BLaER1 (cell line): ENCODE data around the gene IQGAP2.
A peak's percentile ranks its signal among the peaks of the same experiment; 100 is the strongest.
"Not testable (repeated sequence)": the region's sequence is repeated elsewhere in the genome, so short reads cannot be mapped to it uniquely, and the experiment has no call there.

Experiments used
- H3K27ac ChIP-seq: shearing (Covaris generic); formaldehyde crosslinking; 2 replicates; pipeline ENCODE4 v1.8.1; 2022
- H3K27me3 ChIP-seq: shearing (Covaris generic); formaldehyde crosslinking; 2 replicates; pipeline ENCODE4 v1.8.1; 2022
- H3K36me3 ChIP-seq: shearing (Covaris generic); formaldehyde crosslinking; 2 replicates; pipeline ENCODE4 v1.8.1; 2022
- H3K4me1 ChIP-seq: shearing (Covaris generic); formaldehyde crosslinking; 2 replicates; pipeline ENCODE4 v1.8.1; 2022
- H3K4me2 ChIP-seq: shearing (Covaris generic); formaldehyde crosslinking; 2 replicates; pipeline ENCODE4 v1.8.1; 2022
- H3K4me3 ChIP-seq: shearing (Covaris generic); formaldehyde crosslinking; 2 replicates; pipeline ENCODE4 v1.8.1; 2022
- H3K9ac ChIP-seq: shearing (Covaris generic); formaldehyde crosslinking; 2 replicates; pipeline ENCODE4 v1.8.1; 2022
- H3K9me3 ChIP-seq: shearing (Covaris generic); formaldehyde crosslinking; 2 replicates; pipeline ENCODE4 v1.8.1; 2022
- H4K20me1 ChIP-seq: shearing (Covaris generic); formaldehyde crosslinking; 2 replicates; pipeline ENCODE4 v1.8.1; 2022
- Cebpa-rat ChIP-seq: shearing (Covaris generic); IDR thresholded peaks from 2 replicates; pipeline ENCODE4 v1.8.1; 2022

Gene IQGAP2

DNA sequence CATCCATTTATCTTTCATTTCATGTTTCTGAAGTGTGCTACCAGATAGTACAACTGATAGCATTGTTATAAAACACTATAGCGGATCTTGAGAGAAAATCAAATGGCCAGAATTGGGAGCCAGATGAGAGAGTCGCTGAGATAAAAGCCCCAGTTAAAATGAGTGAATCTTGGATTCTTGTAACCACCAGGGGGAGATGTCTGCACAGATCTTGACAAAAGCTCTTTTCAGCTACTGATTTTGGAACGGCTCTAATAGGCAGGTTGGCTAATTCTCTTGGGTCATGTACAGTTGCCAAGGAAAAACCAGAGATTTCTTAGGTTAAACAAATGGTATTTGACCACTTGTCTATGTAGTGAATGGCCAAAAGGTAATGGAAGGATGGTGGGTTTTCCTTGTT lies 198.4 kb downstream of the IQGAP2 start:
- H3K4me3 ChIP-seq = no peak overlapping the region

DNA sequence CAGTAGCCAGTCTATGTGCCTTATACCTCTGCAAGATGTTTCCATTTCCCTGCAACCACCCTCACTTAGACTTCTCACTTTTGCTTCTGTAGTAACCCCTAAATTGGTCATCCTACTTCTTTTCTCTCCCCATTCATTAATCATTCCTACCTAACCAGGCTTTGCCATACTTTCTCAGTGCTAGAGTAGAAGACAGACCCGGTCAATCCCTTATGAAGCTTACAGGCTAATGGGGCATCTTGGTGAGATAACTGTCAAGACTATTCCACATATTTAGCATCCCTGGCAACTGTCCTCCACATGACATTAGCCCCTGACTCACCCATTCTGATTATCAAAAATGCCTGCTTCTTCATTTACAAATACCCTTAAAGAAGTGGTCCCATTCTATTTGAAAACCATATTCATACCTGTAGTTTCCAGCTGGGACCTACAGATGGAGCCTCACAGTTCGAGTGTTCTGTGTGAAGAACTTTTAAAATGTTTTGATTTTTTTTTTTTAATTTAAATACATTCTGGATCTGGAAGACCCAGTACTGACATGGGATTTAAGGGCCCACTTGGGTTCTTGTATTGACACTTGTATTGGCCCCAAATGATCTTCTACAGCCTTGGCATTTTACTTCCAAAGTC lies 199.1 kb downstream of the IQGAP2 start:
- no peak overlapping the region for H3K27ac ChIP-seq
- H3K27me3 ChIP-seq = no peaks in the 10 kb centered on the region
- no peaks in the 10 kb centered on the region for H4K20me1 ChIP-seq
- TF ChIP-seq Cebpa-rat = no peak
- no peaks in the 10 kb centered on the region for H3K9me3 ChIP-seq
- peaks cover 10% of the 10 kb centered on the region for H3K4me1 ChIP-seq
- H3K4me2 ChIP-seq = no peak overlapping the region
- H3K36me3 ChIP-seq = peaks cover 81% of the 10 kb centered on the region
- H3K4me3 ChIP-seq = no peak overlapping the region
- H3K9ac ChIP-seq = no peak overlapping the region

More for the DNA sequence above, 198.4 kb downstream of the IQGAP2 start:
- TF ChIP-seq Cebpa-rat = no peak
- Histone ChIP-seq H3K36me3 (peaks cover 82% of the 10 kb centered on the region), H3K4me2 (no peak overlapping the region), H3K9me3 (no peaks in the 10 kb centered on the region), H3K27me3 (no peaks in the 10 kb centered on the region), H3K4me1 (peaks cover 10% of the 10 kb centered on the region), H4K20me1 (no peaks in the 10 kb centered on the region), H3K9ac (no peak overlapping the region), H3K27ac (no peak overlapping the region)

DNA sequence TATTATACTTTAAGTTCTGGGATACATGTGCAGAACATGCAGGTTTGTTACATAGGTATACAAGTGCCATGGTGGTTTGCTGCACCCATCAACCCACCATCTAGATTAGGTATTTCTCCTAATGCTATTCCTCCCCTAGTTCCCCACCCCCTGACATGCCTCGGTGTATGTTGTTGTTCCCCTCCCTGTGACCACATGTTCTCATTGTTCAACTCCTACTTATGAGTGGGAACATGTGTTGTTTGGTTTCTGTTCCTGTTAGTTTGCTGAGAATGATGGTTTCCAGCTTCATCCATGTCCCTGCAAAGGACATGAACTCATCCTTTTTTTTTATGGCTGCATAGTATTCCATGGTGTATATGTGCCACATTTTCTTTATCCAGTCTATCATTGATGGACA lies 200.9 kb downstream of the IQGAP2 start:
- H3K4me1 ChIP-seq = peaks cover 18% of the 10 kb centered on the region
- H3K27ac ChIP-seq, H3K9me3 ChIP-seq, H3K4me2 ChIP-seq, H3K9ac ChIP-seq, H3K4me3 ChIP-seq, H4K20me1 ChIP-seq, H3K27me3 ChIP-seq: not testable (repeated sequence)
- peaks cover 78% of the 10 kb centered on the region for H3K36me3 ChIP-seq

DNA sequence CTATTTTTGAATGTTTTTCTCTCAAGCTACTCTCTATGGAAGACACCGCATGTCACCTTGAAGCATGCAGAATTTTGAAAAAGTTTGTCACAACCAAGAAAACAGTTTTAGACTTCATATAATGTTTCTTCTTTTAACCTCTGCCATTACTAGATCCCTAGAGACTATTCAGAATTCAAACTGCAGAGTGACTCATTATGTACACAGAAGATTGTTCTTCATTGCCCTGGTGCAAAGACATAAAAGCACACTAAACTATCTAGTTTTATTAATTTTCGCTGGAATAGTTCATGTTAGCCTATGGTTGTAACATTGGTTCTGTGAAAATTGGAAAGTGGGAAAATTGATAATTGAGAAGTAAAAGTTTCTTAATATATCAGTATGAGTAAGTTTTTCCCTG lies 201.8 kb downstream of the IQGAP2 start:
- TF ChIP-seq Cebpa-rat = no peak
- H3K9me3 ChIP-seq = no peaks in the 10 kb centered on the region
- no peak overlapping the region for H3K4me2 ChIP-seq
- no peak overlapping the region for H3K9ac ChIP-seq
- no peaks in the 10 kb centered on the region for H4K20me1 ChIP-seq
- H3K36me3 ChIP-seq = peaks cover 74% of the 10 kb centered on the region
- H3K4me3 ChIP-seq = no peak overlapping the region
- H3K27me3 ChIP-seq = no peaks in the 10 kb centered on the region
- H3K4me1 ChIP-seq = peaks cover 19% of the 10 kb centered on the region
- no peak overlapping the region for H3K27ac ChIP-seq

DNA sequence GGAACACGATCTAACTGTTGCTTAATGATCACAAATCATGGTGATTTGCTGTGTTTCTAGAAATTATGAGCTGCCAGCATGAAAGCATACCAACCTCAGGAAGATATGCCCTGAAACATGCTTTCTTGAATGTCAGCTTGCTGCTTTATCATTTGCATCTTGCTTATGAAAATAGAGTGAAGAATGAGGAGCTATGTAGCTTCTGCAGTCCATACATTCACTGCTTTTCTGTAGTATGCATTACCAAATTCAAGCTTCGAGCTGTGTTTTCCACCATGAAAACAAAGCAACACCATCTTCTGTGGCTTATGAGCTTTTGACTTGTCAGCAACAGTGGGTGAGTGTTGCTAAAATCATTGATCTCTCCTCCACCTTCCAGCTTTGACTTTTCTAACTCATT lies 203.6 kb downstream of the IQGAP2 start:
- H4K20me1 ChIP-seq = no peaks in the 10 kb centered on the region
- TF ChIP-seq Cebpa-rat = no peak
- H3K4me3 ChIP-seq = no peak overlapping the region
- H3K36me3 ChIP-seq = peaks cover 67% of the 10 kb centered on the region
- H3K4me1 ChIP-seq = peaks cover 19% of the 10 kb centered on the region
- H3K27me3 ChIP-seq = no peaks in the 10 kb centered on the region
- no peaks in the 10 kb centered on the region for H3K9me3 ChIP-seq
- no peak overlapping the region for H3K9ac ChIP-seq
- H3K4me2 ChIP-seq = no peak overlapping the region
- no peak overlapping the region for H3K27ac ChIP-seq

DNA sequence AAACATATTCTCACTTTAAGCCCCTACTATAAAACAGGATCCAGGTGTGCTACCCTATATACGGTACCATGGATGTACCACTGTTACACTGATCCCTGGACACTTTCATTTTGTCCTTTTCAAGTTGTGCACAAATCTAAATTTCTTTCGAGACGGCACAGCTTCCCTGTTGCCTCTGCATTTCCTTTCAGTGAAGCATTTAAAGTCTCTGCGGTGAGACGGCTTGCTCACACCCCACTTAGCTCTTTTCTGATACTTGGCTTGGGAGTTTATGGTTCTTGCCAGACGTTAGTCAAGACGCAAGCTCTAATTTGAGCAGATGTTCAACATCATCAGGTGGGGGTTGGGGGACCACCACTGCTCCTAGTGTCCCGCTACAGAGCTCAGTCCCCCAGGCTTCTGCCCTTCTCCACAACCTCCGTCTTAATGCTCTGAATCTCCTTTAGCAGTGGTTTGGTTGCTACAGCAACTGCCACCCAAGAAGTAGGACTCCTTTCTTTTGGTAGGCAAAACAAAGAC lies 204.3 kb downstream of the IQGAP2 start:
- H3K4me3 ChIP-seq = no peak overlapping the region

DNA sequence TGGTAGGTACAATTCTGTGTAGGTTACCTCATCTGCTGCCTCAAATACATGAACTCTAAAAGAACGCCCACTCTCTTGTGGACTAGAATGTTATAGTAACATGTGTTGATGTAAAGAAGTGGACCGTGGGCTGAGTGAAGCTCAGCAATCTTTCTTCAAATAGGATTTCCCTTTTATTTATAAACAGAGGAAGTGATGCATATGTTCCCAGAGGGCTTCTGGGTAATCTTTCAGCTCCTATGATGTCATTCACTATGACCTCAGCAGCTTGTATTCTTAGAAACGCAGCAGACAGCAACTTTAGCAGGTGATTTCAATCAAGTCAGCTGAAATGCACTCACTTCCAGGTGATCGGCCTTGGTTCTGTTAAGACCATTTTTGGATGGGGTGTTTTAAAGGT lies 205.7 kb downstream of the IQGAP2 start:
- Histone ChIP-seq H3K4me2 (peak overlapping the region; percentile 9; the same call in 1 of the 2 replicates), H3K27me3 (no peaks in the 10 kb centered on the region), H3K9ac (no peak overlapping the region), H3K36me3 (peaks cover 67% of the 10 kb centered on the region), H4K20me1 (no peaks in the 10 kb centered on the region), H3K27ac (no peak overlapping the region), H3K4me1 (peaks cover 8% of the 10 kb centered on the region), H3K9me3 (no peaks in the 10 kb centered on the region), H3K4me3 (no peak overlapping the region)
- TF ChIP-seq Cebpa-rat = no peak

More for the DNA sequence above, 204.3 kb downstream of the IQGAP2 start:
- Histone ChIP-seq H3K36me3 (peaks cover 67% of the 10 kb centered on the region), H4K20me1 (no peaks in the 10 kb centered on the region), H3K27me3 (no peaks in the 10 kb centered on the region), H3K9ac (no peak overlapping the region), H3K4me2 (no peak overlapping the region), H3K4me1 (peaks cover 19% of the 10 kb centered on the region), H3K9me3 (no peaks in the 10 kb centered on the region), H3K27ac (no peak overlapping the region)
- TF ChIP-seq Cebpa-rat = no peak

DNA sequence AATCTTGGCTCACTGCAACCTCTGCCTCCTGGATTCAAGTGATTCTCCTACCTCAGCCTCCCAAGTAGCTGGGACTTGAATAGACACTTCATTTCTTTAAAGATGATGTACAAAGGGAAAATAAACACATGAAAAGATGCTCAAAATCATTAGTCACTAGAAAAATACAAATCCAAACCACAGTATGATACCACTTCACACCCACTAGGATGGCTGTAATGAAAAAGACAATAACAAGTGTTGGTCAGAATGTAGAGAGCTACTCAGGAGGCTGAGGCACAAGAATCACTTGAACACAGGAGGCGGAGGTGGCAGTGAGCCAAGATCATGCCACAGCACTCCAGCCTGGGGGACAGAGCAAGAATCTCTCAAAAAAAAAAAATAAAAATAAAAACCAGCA lies 207.1 kb downstream of the IQGAP2 start:
- H3K4me1 ChIP-seq = peaks cover 8% of the 10 kb centered on the region
- no peak for TF ChIP-seq Cebpa-rat
- peaks cover 66% of the 10 kb centered on the region for H3K36me3 ChIP-seq
- H3K4me2 ChIP-seq = no peak overlapping the region
- H3K27ac ChIP-seq = no peak overlapping the region
- H3K9me3 ChIP-seq = no peaks in the 10 kb centered on the region
- H4K20me1 ChIP-seq = no peaks in the 10 kb centered on the region
- H3K4me3 ChIP-seq = no peak overlapping the region
- H3K27me3 ChIP-seq = no peaks in the 10 kb centered on the region
- no peak overlapping the region for H3K9ac ChIP-seq

DNA sequence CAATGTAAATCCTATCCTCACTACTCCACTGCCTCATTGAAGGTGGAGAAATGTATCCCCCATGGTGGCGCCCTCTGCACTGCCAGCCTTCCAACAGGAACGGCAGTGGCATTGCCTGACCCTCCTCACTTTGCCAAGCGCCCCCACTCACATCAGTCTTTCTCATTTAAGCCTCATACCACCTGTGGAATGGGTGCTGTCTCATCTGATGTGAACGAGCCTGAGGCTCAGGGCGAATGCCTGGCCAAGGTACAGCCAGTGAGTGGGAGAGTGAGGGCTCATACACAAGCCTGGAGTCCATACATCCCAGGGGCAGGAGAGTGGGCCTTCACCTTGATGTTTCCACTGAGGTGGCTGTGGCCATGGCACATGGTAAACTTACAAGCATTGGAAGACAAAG lies 209.9 kb downstream of the IQGAP2 start:
- Histone ChIP-seq H3K27ac (no peak overlapping the region), H3K4me1 (peaks cover 8% of the 10 kb centered on the region), H3K9ac (no peak overlapping the region), H3K4me2 (no peak overlapping the region), H3K4me3 (no peak overlapping the region), H3K27me3 (no peaks in the 10 kb centered on the region), H4K20me1 (no peaks in the 10 kb centered on the region), H3K9me3 (no peaks in the 10 kb centered on the region), H3K36me3 (peaks cover 61% of the 10 kb centered on the region)
- no peak for TF ChIP-seq Cebpa-rat

DNA sequence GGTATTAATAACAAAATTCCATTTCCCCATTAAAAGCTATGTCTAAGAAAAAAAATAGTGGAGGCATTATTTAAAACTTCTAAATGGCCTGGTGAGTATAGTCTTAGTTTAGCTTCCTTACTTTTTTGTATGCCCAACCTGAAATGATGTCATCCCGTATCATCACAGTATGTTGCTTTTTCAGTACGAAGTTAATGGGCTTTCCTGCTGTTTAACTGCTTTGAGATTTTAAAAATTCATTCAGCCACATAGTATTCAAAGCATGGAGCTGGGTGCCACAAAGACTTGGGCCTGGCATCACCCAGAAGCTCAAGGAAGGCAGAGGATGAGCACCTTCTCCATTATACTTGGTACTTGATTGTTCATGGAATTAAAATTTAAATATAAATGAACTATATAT lies 212.7 kb downstream of the IQGAP2 start:
- Histone ChIP-seq H3K36me3 (peaks cover 75% of the 10 kb centered on the region), H3K4me3 (no peak overlapping the region), H3K27me3 (no peaks in the 10 kb centered on the region), H3K4me1 (no peaks in the 10 kb centered on the region), H3K9me3 (no peaks in the 10 kb centered on the region), H4K20me1 (no peaks in the 10 kb centered on the region), H3K4me2 (no peak overlapping the region), H3K9ac (no peak overlapping the region), H3K27ac (no peak overlapping the region)
- TF ChIP-seq Cebpa-rat = no peak

DNA sequence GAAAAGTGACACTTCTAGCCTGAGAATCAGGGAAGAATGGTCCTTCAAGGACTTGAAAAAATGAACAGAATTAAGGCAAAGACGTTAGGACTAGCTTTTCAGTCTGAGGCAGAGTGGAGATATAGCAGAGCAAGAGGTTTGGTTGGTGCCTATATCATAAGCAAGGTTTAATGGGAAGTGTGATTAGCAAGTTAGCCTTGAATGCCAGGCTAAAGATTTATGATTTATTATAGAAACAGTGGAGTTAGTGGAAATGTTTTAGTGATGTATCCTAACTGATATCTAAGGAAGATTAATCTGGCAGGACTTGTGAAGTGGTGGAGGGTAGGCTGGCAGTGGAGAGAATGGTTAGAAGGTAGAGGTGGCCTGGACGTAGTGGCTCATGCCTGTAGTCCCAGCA lies 213.1 kb downstream of the IQGAP2 start:
- Histone ChIP-seq H4K20me1 (no peaks in the 10 kb centered on the region), H3K9me3 (no peaks in the 10 kb centered on the region), H3K27ac (no peak overlapping the region), H3K4me3 (no peak overlapping the region), H3K4me2 (no peak overlapping the region), H3K36me3 (peaks cover 71% of the 10 kb centered on the region), H3K27me3 (no peaks in the 10 kb centered on the region), H3K9ac (no peak overlapping the region), H3K4me1 (no peaks in the 10 kb centered on the region)
- TF ChIP-seq Cebpa-rat = no peak
